Retina (tissue), 1 donor: Measurements from ENCODE around the gene PARD3B.

Experiments
- DNase-seq: peaks from one replicate; pipeline ENCODE4 v3.0.0-alpha.2; 2016

The PARD3B gene

GRCh38 chr2:204901591-204901990 is 356.3 kb downstream of the PARD3B start:
- no peak for DNase-seq

GRCh38 chr2:204909791-204910190 is 364.5 kb downstream of the PARD3B start:
- no peak for DNase-seq

GRCh38 chr2:204913312-204913711 is 368.0 kb downstream of the PARD3B start:
- no peak for DNase-seq

- no peak for DNase-seq
Measured at GRCh38 chr2:204913854-204914464, 368.7 kb downstream of the PARD3B start.

GRCh38 chr2:204914708-204915107 is 369.4 kb downstream of the PARD3B start:
- DNase-seq = peak; percentile 19

- no peak for DNase-seq
Measured at GRCh38 chr2:204917089-204917701, 371.9 kb downstream of the PARD3B start.

GRCh38 chr2:204920776-204921175 is 375.5 kb downstream of the PARD3B start:
- no peak for DNase-seq

GRCh38 chr2:204923957-204924356 is 378.7 kb downstream of the PARD3B start:
- DNase-seq = no peak

GRCh38 chr2:204931562-204931961 is 386.3 kb downstream of the PARD3B start:
- DNase-seq = no peak

- DNase-seq = no peak
Measured at GRCh38 chr2:204933735-204934374, 388.6 kb downstream of the PARD3B start.

- no peak for DNase-seq
Measured at GRCh38 chr2:204944927-204945326, 399.7 kb downstream of the PARD3B start.

GRCh38 chr2:204945376-204945775 is 400.1 kb downstream of the PARD3B start:
- DNase-seq = no peak

- DNase-seq = no peak
Measured at GRCh38 chr2:204946892-204947291, 401.6 kb downstream of the PARD3B start.

- DNase-seq = no peak
Measured at GRCh38 chr2:204947405-204947804, 402.1 kb downstream of the PARD3B start.

- DNase-seq = no peak
Measured at GRCh38 chr2:204948024-204948763, 402.9 kb downstream of the PARD3B start.

- no peak for DNase-seq
Measured at GRCh38 chr2:204948822-204949221, 403.5 kb downstream of the PARD3B start.

- DNase-seq = no peak
Measured at GRCh38 chr2:204950695-204951346, 405.5 kb downstream of the PARD3B start.

- DNase-seq = no peak
Measured at GRCh38 chr2:204958371-204958770, 413.1 kb downstream of the PARD3B start.

- no peak for DNase-seq
Measured at GRCh38 chr2:204964414-204964813, 419.1 kb downstream of the PARD3B start.

GRCh38 chr2:204966245-204966644 is 421.0 kb downstream of the PARD3B start:
- DNase-seq = no peak

GRCh38 chr2:204967199-204967960 is 422.1 kb downstream of the PARD3B start:
- peak; percentile 11 for DNase-seq

- DNase-seq = no peak
Measured at GRCh38 chr2:204971206-204971907, 426.1 kb downstream of the PARD3B start.
